K562 (cell line): ENCODE data around the gene PTTG2.

Experiments
- BHLHE40 ChIP-seq: IDR thresholded peaks from 2 replicates; pipeline ENCODE4 v1.6.1; 2011; ENCODE audit warnings: low read length, improper control_type of control experiment
- NR2C2 ChIP-seq, 2 experiments: fragments of 200-800 bp in 1 of 2; sonication (Bioruptor generic) in 1 of 2; sonication (generic) in 1 of 2; formaldehyde crosslinking in 1 of 2; IDR thresholded peaks; 2 replicates each; pipeline versions ENCODE4 v1.6.1 to v1.8.0; 2016 to 2022; ENCODE audit warnings: mild to moderate bottlenecking in 1 of 2, missing compliant biosample characterization in 1 of 2, missing genetic modification characterization in 1 of 2, missing genetic modification reagents in 1 of 2
- RUNX1 ChIP-seq: sonication (generic); IDR thresholded peaks from 2 replicates; pipeline ENCODE4 v1.6.1; 2016; ENCODE audit warnings: antibody characterized with exemption, low read depth
- TFAM ChIP-seq: fragments of 250-450 bp; sonication (Bioruptor Pico); conservative IDR thresholded peaks from 2 replicates; pipeline ENCODE4 v1.5.0; 2021; ENCODE audit warnings: mild to moderate bottlenecking, moderate library complexity
- YY1 ChIP-seq, 3 experiments: IDR thresholded peaks; 2 replicates each; pipeline ENCODE4 v1.6.1; 2011; ENCODE audit warnings: low read length in 2 of 3, mild to moderate bottlenecking in 2 of 3, moderate library complexity in 2 of 3, borderline replicate concordance in 1 of 3, control low read depth in 1 of 3, low read depth in 1 of 3; ENCODE audit not compliant: insufficient read depth in 3 of 3, insufficient replicate concordance in 2 of 3, control insufficient read depth in 1 of 3, insufficient read length in 1 of 3; ENCODE audit errors: extremely low read depth in 1 of 3
- TF ChIP-seq, protein P1 (sequence below), 3 experiments: IDR thresholded peaks in 2 of 3; conservative IDR thresholded peaks in 1 of 3; 2 replicates each; pipeline ENCODE4 v1.5.1; 2011 to 2012; ENCODE audit warnings: low read length in 3 of 3, mild to moderate bottlenecking in 3 of 3, control low read depth in 2 of 3, improper control_type of control experiment in 1 of 3, inconsistent platforms in 1 of 3, low read depth in 1 of 3, mixed read lengths in 1 of 3, moderate library complexity in 1 of 3; ENCODE audit not compliant: insufficient read depth in 2 of 3
- TF ChIP-seq, protein P2 (sequence below): sonication (generic); formaldehyde crosslinking; IDR thresholded peaks from 2 replicates; pipeline ENCODE4 v1.9.0; 2022; ENCODE audit warnings: mild to moderate bottlenecking, missing genetic modification reagents

DNA sequence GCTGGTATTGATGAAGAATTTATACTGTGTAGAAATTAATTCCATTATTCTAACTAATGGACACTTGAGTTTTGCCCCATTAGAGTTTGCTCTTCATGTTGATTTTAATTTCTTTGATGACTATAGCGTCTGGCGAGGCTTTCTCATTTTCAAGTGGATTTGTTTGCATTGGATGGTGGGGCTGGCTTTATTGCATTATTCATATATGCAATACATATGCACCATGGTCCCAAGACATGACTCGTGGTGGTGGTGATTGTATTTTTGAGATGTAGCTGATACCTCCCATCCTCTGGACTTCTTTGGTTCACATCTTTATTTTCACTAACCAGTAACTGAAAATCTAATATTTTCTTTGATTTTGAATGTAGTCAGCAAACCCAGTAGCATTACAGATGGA is 39.8 kb downstream of the PTTG2 start:
- TF ChIP-seq, protein P1, sequence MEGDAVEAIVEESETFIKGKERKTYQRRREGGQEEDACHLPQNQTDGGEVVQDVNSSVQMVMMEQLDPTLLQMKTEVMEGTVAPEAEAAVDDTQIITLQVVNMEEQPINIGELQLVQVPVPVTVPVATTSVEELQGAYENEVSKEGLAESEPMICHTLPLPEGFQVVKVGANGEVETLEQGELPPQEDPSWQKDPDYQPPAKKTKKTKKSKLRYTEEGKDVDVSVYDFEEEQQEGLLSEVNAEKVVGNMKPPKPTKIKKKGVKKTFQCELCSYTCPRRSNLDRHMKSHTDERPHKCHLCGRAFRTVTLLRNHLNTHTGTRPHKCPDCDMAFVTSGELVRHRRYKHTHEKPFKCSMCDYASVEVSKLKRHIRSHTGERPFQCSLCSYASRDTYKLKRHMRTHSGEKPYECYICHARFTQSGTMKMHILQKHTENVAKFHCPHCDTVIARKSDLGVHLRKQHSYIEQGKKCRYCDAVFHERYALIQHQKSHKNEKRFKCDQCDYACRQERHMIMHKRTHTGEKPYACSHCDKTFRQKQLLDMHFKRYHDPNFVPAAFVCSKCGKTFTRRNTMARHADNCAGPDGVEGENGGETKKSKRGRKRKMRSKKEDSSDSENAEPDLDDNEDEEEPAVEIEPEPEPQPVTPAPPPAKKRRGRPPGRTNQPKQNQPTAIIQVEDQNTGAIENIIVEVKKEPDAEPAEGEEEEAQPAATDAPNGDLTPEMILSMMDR (IDR thresholded peaks at IDR 0.05 in 2 of 3, conservative IDR thresholded peaks at IDR 0.05 in 1 of 3; ENCODE audit: insufficient read depth in 2 of 3, low read depth in 1 of 3, low read length in 3 of 3): no peak
- TF ChIP-seq TFAM (CRISPR knock-in tag) (no peak), NR2C2 (CRISPR knock-in tag; IDR thresholded peaks at IDR 0.05) (no peak), NR2C2 (tag; IDR thresholded peaks at IDR 0.05) (no peak), BHLHE40 (no peak), RUNX1 (no peak), YY1 (IDR thresholded peaks at IDR 0.05; ENCODE audit: borderline replicate concordance in 1 of 3, control insufficient read depth in 1 of 3, extremely low read depth in 1 of 3, insufficient read depth in 3 of 3, insufficient read length in 1 of 3, insufficient replicate concordance in 2 of 3, low read depth in 1 of 3, low read length in 2 of 3) (no peak)
- TF ChIP-seq, protein P2, sequence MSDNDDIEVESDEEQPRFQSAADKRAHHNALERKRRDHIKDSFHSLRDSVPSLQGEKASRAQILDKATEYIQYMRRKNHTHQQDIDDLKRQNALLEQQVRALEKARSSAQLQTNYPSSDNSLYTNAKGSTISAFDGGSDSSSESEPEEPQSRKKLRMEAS (CRISPR knock-in tag): no peak
